ENCODE data around the gene CA12.

CA12 gene

DNA sequence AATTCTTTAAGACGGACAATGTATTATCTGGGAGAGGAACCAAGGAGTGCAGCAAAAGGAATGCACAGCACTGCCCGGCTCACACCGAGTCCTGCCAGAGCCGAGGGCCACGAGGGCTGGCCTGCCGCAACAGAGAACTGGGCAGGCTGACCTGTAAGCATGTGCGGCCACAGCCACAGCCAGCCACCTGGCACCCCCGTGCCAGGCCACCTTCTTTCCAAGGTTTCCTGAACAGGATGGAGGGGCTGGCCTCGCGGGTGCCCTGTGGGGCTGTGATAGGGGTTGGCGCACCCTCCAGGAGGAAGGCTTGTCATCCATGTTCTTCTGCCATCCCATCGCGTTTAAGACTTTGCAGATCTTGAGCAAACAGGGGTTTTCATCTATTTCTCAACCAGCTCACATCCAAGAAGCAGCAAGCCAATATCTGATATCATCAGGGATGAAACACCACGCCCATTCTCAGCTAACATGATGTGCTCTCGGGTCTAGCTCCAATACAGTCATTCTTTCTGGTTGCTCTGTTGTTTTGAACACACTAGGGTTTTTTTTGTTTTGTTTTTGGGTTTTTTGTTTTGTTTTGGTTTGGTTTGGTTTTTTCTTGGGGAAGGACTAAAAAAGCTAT, 10.2 kb downstream of the CA12 start:
- Histone ChIP-seq H3K4me1 (ENCODE audit: insufficient read depth, poor library complexity, severe bottlenecking) (peaks cover 48% of the 10 kb centered on the region), H3K27ac (ENCODE audit: poor library complexity, severe bottlenecking) (peak overlapping the region; percentile 81)
- no peak for ATAC-seq (ENCODE audit: low read depth)

DNA sequence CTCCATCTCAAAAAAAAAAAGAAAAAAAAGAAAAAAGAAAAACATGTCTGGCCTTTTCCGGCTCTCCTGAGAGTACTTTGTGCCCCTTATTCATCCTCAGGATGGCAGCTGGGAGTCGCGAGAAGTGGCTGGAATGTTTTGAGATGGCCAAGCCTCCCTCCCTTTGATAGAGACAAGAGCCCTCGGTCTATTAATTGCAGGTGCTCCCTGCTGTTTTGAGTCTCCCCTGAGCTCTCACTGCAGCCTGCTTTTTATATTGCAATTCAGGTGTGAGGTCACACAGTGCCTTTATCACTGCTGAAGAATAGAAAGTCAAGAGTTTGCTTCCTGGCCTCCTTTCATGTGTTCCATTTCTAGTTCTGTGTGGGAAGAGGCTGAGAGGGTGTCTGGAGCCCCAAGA, 10.9 kb downstream of the CA12 start:
- DNase-seq (ENCODE audit: low spot score) (peak; percentile 10), ATAC-seq (ENCODE audit: low read depth) (no peak)
- Histone ChIP-seq H3K27me3 (ENCODE audit: insufficient read depth, poor library complexity, severe bottlenecking) (no peaks in the 10 kb centered on the region), H3K9me3 (ENCODE audit: severe bottlenecking) (no peaks in the 10 kb centered on the region), H3K4me1 (ENCODE audit: insufficient read depth, poor library complexity, severe bottlenecking) (peaks cover 45% of the 10 kb centered on the region), H3K36me3 (ENCODE audit: low read depth) (peaks cover 18% of the 10 kb centered on the region), H3K4me3 (ENCODE audit: severe bottlenecking) (no peak overlapping the region), H3K27ac (ENCODE audit: poor library complexity, severe bottlenecking) (peak overlapping the region; percentile 81)
- TF ChIP-seq, protein P1, sequence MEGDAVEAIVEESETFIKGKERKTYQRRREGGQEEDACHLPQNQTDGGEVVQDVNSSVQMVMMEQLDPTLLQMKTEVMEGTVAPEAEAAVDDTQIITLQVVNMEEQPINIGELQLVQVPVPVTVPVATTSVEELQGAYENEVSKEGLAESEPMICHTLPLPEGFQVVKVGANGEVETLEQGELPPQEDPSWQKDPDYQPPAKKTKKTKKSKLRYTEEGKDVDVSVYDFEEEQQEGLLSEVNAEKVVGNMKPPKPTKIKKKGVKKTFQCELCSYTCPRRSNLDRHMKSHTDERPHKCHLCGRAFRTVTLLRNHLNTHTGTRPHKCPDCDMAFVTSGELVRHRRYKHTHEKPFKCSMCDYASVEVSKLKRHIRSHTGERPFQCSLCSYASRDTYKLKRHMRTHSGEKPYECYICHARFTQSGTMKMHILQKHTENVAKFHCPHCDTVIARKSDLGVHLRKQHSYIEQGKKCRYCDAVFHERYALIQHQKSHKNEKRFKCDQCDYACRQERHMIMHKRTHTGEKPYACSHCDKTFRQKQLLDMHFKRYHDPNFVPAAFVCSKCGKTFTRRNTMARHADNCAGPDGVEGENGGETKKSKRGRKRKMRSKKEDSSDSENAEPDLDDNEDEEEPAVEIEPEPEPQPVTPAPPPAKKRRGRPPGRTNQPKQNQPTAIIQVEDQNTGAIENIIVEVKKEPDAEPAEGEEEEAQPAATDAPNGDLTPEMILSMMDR (IDR thresholded peaks at IDR 0.05; ENCODE audit: poor library complexity, severe bottlenecking), result no peak

More for the DNA sequence above, 10.2 kb downstream of the CA12 start:
- TF ChIP-seq, protein P1 (IDR thresholded peaks at IDR 0.05; ENCODE audit: poor library complexity, severe bottlenecking), result no peak
- DNase-seq (ENCODE audit: low spot score), result peak; percentile 72
- Histone ChIP-seq H3K4me3 (ENCODE audit: severe bottlenecking) (no peak overlapping the region), H3K36me3 (ENCODE audit: low read depth) (peaks cover 17% of the 10 kb centered on the region), H3K9me3 (ENCODE audit: severe bottlenecking) (no peaks in the 10 kb centered on the region), H3K27me3 (ENCODE audit: insufficient read depth, poor library complexity, severe bottlenecking) (no peaks in the 10 kb centered on the region)

DNA sequence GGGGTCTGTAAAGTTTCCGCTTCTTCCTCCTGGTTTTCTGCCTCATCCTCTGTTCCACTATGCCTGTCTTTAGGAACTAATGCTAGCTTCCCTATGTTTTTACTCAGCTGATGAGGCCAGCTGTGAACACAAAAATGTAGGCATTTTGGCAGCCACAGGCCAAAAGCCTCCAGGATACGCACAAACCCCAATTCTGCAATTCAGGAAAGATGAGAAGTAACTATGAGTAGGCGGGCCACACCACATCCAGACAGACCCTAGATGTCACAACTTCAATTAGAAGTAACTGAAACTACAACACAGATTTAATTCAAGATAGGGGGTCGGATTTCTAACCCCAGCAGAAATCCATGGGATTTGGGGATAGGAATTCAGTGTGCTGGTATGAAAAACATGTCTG, 11.9 kb downstream of the CA12 start:
- DNase-seq (ENCODE audit: low spot score) (peak; percentile 11), ATAC-seq (ENCODE audit: low read depth) (no peak)
- Histone ChIP-seq H3K9me3 (ENCODE audit: severe bottlenecking) (no peaks in the 10 kb centered on the region), H3K27me3 (ENCODE audit: insufficient read depth, poor library complexity, severe bottlenecking) (no peaks in the 10 kb centered on the region), H3K27ac (ENCODE audit: poor library complexity, severe bottlenecking) (no peak overlapping the region), H3K36me3 (ENCODE audit: low read depth) (peaks cover 18% of the 10 kb centered on the region), H3K4me3 (ENCODE audit: severe bottlenecking) (no peak overlapping the region), H3K4me1 (ENCODE audit: insufficient read depth, poor library complexity, severe bottlenecking) (peaks cover 35% of the 10 kb centered on the region)
- TF ChIP-seq, protein P1 (IDR thresholded peaks at IDR 0.05; ENCODE audit: poor library complexity, severe bottlenecking), result no peak

DNA sequence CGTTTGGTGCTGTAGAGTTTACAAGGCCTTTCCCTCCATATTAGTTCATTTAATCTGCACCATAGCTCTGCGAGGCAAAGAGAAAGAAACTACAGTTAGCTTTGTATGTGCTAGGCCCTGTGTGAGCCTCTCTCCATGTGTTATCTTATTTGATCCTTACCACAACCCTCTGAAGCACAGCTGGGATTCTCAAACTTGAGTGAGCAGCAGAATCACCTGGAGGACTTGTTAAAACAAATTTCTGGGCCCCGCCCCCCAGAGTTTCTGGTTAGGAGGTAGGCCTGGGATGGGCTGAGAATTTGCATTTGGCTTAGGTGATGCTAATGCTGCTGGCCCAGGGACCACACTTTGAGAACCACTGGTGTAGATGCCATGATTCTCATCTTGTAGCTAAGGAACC, 12.3 kb downstream of the CA12 start:
- H3K9me3 ChIP-seq (ENCODE audit: severe bottlenecking), result no peaks in the 10 kb centered on the region
- ATAC-seq (ENCODE audit: low read depth) (no peak), DNase-seq (ENCODE audit: low spot score) (no peak)
- peaks cover 18% of the 10 kb centered on the region for H3K36me3 ChIP-seq (ENCODE audit: low read depth)
- peaks cover 31% of the 10 kb centered on the region for H3K4me1 ChIP-seq (ENCODE audit: insufficient read depth, poor library complexity, severe bottlenecking)
- no peaks in the 10 kb centered on the region for H3K27me3 ChIP-seq (ENCODE audit: insufficient read depth, poor library complexity, severe bottlenecking)
- H3K27ac ChIP-seq (ENCODE audit: poor library complexity, severe bottlenecking), result no peak overlapping the region
- TF ChIP-seq, protein P1 (IDR thresholded peaks at IDR 0.05; ENCODE audit: poor library complexity, severe bottlenecking), result no peak
- no peak overlapping the region for H3K4me3 ChIP-seq (ENCODE audit: severe bottlenecking)

DNA sequence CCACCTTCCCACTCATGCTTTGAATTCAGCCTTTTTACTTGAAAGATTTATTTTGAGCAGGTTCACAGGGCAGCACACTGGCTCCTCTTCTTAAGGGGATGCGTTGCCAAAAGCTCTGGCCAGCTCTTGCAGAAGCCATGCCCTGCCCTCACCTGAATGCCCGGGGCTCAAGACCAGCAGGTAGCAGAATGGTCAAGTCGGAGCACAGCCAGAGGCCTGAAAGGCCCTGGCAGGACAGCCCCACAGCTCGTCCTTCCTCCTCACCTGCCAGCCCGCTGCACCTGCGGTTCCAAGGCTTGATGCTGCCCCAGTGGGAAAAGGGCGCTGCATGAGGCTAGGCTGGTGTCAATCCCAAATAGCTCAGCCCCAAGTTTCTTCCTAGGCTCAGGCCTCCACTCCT, 13.1 kb downstream of the CA12 start:
- no peak for DNase-seq (ENCODE audit: low spot score)
- H3K27me3 ChIP-seq (ENCODE audit: insufficient read depth, poor library complexity, severe bottlenecking), result no peaks in the 10 kb centered on the region
- no peaks in the 10 kb centered on the region for H3K9me3 ChIP-seq (ENCODE audit: severe bottlenecking)
- H3K36me3 ChIP-seq (ENCODE audit: low read depth), result peaks cover 18% of the 10 kb centered on the region
- TF ChIP-seq, protein P1 (IDR thresholded peaks at IDR 0.05; ENCODE audit: poor library complexity, severe bottlenecking), result no peak
- H3K4me1 ChIP-seq (ENCODE audit: insufficient read depth, poor library complexity, severe bottlenecking), result peaks cover 27% of the 10 kb centered on the region
- no peak overlapping the region for H3K27ac ChIP-seq (ENCODE audit: poor library complexity, severe bottlenecking)
- ATAC-seq (ENCODE audit: low read depth), result no peak
- H3K4me3 ChIP-seq (ENCODE audit: severe bottlenecking), result no peak overlapping the region
